Measurements from ENCODE around the gene RAD23B. TPM values are rescaled to one million over a fixed set of nuclear protein-coding genes. Genes with fewer than 3 reads are reported as not detected.

RAD23B gene
- total RNA-seq, 2 donors from 2014 or later: 93.9 to 99.0 TPM

DNA sequence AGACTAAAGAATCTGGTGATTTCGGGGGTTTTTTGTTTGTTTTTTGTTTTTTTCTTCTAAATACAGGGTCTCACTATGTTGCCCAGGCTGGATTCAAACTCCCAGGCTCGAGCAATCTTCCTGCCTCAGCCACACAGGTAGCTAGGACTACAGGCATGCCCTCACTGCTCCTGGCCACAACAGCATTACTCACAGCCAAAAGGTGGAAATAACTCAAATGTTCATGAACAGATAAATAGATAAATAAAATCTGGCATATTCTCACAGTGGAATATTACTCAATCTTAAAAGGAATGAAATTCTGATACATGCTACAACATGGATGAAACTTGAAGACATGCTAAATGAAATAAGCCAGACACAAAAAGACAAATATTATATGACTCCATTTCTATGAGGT is 19.8 kb upstream of the RAD23B start:
- intact Hi-C loops (cut with DNase I, micrococcal nuclease): no loop called here
- ATAC-seq (no peak), DNase-seq (no peak)

DNA sequence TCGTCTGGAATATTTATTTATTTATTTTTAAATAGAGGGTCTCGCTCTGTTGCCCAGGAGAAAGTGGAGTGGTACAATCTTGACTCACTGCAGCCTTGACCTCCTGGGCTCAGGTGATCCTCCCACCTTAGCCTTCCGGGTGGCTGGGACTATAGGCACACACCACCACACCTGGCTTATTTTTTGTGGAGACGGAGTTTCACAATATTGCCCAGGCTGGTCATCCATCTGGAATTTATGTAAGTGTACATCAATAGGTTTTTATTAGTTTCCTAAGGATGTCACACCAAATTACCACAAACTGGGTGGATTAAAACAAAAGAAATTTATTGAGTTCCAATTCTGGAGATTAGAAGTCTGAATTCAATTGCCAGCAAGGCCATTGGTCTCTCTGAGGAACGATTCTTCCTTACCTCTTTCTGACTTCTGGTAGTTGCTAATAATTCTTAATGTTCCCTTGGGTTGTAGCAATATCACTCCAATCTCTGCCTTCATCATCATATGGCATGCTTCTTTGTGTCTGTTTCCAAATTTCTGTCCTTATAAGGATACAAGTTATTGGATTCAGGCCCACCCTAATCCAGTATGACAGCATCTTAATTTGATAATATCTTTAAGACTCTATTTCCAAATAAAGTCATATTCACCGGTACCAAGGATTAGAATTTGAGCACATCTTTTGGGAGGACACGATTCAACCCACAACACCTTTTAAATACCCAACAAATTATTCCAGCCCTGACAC is 16.3 kb upstream of the RAD23B start:
- no peak for ATAC-seq
- intact Hi-C loops (cut with DNase I, micrococcal nuclease): no loop called here

DNA sequence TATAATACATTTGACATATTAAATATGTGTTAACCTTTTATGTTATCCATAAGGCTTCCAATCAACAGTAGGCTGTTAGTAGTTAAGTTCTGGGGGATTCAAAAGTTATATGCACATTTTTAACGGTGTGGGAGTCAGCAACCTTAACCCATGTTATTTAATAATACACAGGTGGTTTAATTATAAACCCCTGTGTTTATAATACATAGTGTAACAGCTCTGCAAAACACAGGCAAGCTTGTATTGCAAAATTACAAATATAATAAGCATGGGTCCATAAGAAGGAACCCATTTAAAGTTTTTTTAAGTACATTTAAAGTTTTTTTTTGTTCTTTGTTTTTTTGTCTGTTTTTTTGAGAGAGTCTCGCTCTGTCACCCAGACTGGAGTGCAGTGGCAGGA is 14.5 kb upstream of the RAD23B start:
- ATAC-seq (no peak), DNase-seq (no peak)
- intact Hi-C loops (cut with DNase I, micrococcal nuclease): no loop called here

More for the DNA sequence above, 16.3 kb upstream of the RAD23B start:
- no peak for DNase-seq

DNA sequence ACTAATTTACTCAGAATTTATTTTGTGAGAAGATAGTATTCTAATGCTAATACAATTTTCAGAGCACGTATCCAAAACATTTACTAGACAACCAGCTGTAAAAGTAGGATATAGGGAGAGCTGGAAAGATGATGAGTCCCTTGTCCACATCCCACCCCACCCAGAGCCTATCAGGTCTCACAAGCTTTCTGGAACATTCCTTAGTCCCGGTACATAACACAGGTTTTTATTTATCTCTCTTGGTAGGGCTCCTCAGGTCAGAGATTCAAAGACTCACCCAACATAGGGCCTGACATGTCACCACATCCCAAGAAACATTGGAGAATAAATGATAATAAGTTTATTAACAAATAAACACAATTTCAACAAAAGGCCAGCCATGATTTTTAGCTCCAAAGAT is 13.8 kb upstream of the RAD23B start:
- intact Hi-C loops (cut with DNase I, micrococcal nuclease): no loop called here
- DNase-seq: no peak
- ATAC-seq: no peak

DNA sequence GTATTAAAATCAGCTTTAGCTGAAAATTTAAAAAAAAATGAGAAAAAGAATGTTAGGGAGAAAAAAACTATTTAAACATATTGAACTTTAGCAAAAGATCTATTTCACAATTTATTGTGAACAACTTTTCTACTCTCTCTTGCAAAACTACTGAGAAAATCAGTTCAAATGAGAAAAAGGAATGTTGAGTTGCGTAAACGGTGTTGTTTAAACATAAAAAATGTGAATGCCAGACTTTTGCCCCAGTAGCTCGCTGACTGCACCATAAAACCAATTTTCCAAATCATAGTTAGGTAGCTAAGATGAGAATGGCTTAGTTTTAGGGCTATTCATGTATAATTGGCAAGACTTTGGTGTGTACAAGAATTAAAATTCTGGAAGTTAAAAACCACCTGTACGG is 13.4 kb upstream of the RAD23B start:
- intact Hi-C loops (cut with DNase I, micrococcal nuclease): no loop called here
- ATAC-seq (no peak), DNase-seq (no peak)

DNA sequence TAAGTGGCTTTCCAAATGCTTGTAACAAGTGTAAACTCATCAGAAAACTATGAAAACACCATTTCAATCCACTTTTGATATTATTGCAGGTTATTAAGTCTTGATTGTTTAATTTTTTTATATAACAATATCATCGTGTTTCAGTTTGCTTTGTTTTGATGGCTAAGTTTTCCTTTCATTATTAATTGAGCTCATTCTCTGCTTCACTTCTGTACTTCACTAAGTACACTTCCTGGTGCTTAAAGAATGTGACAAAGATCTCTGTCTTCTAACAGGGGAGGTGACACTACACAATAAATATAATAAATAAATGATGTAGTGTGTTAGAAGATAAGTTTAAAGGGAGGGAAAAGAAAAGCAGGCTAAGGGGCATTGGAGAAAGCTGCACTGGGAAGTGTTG is 13.0 kb upstream of the RAD23B start:
- DNase-seq (no peak), ATAC-seq (no peak)

DNA sequence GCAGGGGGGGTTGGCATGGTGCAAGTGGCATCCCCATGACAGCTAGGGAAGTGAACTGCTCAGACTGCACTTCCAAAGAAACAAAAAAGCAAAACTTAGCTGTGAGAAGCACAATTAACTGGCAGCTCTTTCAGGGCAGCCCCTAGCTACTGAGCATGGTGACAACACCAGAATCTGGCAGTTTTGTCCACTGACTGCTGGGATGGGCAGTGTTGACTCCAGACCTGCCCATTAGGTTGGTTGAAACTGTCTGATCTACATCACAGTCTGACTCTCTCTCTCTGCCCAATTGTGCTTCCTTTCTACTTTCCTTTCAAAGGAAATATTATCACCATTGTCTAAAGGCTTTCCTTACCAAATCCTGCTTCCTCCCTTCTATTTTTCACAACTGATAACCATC is 12.5 kb upstream of the RAD23B start:
- DNase-seq: no peak
- intact Hi-C loops (cut with DNase I, micrococcal nuclease): no loop called here
- no peak for ATAC-seq

More for the DNA sequence above, 13.0 kb upstream of the RAD23B start:
- intact Hi-C loops (cut with DNase I, micrococcal nuclease): no loop called here

DNA sequence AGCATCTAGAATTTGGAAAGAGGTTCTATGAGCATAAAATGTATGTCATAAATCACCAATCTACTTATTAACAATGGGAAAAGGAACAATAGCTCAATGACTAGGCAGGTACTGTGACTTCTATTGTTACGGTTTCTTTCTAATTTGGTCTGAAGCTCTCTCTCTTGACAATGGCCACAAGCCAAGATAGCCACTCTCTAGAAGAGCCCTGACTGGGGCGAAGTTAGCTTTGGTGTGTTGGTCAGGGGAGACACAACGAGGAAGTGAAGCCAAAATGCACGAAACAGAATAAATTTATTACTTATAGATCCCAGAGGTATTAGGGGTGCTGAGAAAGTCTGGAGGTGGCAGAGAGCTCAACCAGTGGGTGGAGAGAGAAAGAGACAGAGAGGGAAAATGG is 9.4 kb upstream of the RAD23B start:
- intact Hi-C loops (cut with DNase I, micrococcal nuclease): no loop called here
- ATAC-seq (no peak), DNase-seq (no peak)

DNA sequence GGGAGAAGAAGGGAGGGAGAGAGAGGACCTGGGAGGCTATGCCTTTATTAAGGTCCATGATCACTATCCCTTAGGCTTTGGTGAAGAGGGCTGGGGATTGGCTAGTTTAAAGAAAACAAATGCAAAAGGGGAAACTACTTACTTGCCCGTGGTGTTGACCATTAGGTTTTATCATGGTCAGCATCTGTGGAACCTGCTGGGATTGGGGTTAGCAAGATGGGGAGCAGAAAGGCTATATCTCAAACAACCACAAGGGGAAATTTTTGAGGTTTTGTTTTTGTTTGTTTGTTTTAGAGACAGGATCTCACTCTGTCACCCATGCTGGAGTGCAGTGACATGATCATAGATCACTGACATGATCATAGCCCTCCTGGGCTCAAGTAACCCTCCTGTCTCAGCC is 9.0 kb upstream of the RAD23B start:
- DNase-seq (no peak), ATAC-seq (no peak)
- intact Hi-C loops (cut with DNase I, micrococcal nuclease): no loop called here

DNA sequence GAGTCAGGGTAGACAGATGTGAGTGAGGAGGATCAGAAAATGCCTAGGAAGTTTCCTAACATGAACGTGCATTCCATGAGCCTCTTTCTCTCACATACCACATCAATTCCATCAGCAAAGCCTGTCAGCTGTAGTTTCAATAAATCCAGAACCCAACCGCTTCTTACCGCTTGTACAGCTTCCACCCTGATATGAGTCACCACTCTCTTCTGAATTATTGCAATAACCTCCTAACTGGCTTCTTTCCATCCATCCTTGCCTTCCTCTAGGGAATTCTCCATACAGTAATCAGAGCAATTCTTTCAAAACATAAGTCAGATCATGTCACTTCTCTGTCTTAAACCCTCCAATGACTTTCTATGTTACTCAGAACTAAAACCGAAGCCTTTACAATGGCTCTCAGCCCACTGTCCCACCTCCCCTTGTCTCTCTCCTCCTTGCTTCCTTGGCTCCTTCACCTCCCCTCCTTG is 8.1 kb upstream of the RAD23B start:
- DNase-seq (no peak), ATAC-seq (no peak)
- intact Hi-C loops (cut with DNase I, micrococcal nuclease): no loop called here

DNA sequence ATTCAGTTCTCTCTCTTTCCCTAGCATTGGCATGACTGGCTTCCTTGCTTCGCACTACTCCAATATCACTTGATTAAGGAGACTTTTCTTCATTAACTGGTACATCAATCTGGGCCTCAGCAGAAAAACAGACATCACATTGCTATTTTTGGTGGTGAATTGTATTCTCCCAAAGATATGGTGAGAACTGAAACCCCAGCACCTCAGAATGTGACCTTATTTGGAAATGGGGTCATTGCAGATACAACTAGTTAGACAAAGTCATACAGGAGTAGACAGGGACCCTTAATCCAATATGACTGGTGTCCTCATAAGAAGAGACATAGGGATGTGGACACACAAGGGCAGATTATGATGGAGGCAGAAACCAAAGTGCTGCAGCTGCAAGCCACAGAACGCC is 7.5 kb upstream of the RAD23B start:
- intact Hi-C loops (cut with DNase I, micrococcal nuclease): no loop called here
- ATAC-seq (no peak), DNase-seq (no peak)

DNA sequence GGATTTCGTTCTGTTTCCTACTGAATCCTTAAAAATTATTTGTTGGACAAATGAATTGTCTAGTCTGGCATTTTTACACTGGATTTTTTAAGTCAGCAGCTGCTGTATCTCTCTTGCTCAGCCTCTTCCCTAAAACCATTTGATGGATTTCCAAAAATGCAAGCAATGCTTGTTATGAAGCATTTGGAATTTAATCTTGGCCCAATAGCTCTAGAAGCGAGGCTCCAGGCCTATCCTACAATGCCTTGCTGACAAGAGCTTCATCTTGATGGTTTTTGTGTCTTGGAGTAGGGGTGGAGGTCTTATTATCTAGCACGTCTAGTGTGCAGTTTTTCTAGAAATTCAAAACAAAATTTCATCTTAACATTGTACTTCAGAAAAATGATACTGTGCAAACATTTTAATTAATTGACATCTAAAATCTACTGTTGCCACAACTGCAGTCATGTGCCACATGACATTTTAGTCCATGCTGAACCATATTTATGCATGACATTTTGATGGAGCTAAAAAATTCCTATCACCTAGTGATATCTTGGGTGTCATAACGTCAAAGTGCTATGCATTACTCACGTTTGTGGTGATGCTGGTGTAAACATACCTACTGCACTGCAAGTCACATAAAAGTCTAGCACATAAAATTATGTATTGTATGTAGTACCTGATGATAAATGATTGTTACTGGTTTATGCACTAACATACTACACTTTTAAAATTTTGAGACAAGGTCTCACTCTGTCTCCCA is 5.9 kb upstream of the RAD23B start:
- intact Hi-C loops (cut with DNase I, micrococcal nuclease): no loop called here
- ATAC-seq: no peak
- no peak for DNase-seq

DNA sequence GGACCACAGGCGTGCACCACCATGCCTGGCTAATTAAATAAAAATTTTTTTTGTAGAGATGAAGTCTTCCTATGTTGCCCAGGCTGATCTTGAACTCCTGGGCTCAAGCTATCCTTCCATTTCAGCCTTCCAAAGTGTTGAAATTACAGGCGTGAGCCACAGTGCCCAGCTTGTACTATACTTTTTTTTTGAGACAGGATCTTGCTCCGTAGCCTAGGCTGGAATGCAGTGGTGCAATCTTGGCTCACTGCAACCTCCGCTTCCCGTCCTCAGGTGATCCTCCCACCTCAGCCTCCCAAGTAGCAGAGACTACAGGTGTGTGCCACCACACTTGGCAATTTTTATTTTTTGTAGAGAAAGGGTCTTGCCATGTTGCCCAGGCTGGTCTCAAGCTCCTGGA is 5.3 kb upstream of the RAD23B start:
- ATAC-seq (no peak), DNase-seq (no peak)
- intact Hi-C loops (cut with DNase I, micrococcal nuclease): no loop called here

DNA sequence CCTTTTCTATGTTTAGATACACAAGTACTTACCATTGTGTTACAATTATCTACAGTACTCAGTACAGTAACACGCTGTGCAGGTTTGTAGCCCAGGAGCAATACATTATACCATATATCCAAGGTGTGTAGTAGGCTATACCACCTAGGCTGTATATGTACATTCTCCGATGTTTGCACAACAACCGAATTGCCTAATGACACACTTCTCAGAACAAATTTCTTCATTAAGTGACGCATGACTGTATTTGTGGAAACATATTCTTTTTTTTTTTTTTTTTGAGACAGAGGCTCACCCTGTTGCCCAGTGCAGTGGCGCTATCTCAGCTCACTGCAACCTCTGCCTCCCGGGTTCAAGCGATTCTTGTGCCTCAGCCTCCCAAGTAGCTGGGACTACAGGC is 4.0 kb upstream of the RAD23B start:
- intact Hi-C loops (cut with DNase I, micrococcal nuclease): no loop called here
- ATAC-seq: no peak
- DNase-seq: no peak

DNA sequence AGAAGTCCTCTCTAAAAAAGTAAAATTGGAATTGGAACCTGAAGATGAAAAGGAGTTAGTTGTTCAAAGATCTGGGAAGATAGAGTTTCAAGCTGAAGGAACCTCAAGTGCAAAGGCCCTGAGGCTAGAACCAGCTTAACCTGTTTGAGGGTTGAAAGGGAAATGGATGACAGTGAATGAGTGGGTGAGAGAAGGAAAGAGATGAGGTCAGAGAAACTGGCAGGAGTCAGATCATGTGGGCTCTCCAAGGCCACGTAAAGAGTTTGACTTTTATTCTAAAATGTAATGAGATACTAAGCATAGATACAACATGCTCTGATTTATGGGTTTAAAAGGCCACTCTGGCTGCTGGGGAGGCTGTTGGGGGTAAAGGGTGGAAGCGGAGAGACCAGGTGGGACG is 2.5 kb upstream of the RAD23B start:
- no peak for DNase-seq
- intact Hi-C loops (cut with DNase I, micrococcal nuclease): no loop called here
- no peak for ATAC-seq

DNA sequence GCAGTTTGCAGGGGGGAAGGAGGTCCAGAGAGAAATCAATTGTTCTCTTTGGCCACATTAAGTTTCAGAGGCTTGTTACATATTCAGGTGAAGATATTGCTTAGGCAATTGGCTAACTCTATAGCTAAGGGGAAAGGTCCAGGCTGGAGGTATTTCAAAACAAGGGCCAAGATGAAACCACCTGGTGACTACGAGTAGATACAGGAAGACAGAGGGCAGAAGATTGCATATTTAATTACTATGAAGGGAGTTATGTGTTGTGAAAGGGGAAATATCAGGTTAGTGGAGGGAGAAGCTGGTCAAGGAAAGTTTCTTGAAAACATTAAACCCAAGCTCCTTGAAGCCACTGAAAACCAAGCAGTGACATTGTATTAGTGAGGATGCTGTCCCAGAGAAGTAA is 1.9 kb upstream of the RAD23B start:
- ATAC-seq: no peak
- intact Hi-C loops (cut with DNase I, micrococcal nuclease): no loop called here
- no peak for DNase-seq

DNA sequence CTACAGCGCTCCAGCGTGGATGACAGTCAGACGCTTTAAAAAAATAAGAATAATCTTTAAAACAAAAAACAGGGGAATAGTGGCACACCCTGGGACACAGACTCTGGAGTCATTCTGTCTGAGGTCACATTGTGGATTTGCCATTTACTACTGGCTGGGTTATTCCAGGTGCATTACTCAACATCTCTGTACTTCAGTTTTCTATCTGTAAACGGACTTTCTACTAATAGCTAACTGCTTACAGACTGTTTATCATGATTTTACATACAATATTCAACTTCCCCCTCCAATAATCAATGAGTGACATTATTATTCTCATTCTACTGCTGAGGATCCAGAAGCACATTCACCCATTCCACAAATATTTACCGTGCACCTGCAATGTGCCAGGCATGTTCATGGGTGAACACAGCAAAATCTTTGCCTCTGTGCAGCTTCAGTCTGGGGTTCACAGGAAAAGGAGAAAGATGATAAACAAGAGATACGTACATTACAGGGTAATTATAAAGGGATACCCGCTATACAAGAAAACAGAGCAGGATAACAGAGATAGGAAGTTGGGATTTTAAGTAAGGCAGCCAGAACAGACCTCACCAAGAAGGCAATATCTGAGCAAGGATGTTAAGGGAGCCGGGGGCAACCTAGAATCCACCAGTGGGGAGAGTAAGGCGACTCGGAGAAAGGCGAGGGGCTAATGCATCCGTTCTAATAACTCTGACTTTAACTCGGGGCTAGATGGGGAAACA is 984 bp upstream of the RAD23B start:
- intact Hi-C loops (cut with DNase I, micrococcal nuclease): no loop called here
- ATAC-seq: no peak
- DNase-seq: no peak

DNA sequence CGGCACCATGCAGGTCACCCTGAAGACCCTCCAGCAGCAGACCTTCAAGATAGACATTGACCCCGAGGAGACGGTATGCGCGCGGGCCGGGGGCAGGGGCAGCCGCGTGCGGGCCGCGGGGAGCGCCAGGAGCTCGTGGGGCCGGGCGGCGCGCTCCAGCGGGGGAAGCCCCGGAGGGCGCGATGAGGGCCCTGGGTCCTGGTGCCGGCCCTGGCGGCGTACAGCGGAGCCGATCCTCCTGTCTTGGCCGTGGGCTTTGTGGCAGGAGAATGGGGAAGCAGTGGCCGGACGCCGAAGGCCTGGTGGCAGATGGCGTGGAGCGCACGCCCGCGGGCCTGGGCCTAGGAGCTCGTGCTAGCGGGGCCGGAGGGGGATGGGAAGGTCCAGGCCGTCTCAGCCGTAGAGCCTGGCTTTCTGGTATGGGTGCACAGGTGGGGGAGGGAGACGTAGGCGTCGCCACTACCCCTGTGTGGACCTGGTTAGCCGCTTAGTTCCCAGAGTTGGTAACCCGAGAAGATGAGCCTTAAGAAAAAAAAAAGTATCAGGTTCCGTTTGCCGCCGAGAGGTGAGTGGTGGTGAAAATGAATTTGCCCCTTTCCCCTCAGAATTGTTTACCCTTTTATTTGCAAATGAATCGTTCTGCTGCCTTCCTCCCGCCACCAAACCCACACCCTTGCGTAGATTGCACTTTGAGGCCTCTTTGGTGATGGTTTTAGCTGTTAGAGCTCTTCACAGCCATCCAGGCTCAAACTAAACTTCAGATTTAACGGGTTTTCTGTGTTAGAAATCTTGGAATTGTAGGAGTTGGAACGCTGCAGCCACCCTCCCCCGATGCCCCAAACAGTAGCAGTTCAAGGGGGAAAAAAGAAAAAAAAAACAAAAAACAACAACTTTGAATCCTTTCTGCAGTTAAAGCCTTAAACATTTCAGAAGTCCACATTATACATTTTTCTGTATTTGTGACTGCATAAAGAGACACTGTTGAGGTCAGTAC is 841 bp downstream of the RAD23B start:
- ATAC-seq: peak; percentile 61

DNA sequence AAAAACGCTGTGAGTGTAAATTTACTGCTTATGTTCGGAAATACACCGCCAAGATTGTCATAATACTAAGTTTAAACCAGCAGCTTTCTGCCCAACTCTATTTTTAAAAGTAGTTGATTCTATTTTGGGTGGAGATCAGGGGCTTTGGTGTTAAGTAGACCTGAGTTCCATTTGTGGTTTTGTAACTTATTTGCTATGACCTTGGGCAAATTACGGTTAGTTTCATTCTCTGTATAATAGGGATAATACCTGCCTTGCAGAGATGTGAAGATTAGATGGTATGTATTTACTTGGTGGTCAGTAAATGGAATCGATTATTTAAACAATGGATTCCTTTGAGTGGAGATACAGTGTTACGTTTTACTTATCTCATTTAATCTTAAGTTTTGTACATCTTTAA is 1.6 kb downstream of the RAD23B start:
- DNase-seq: no peak
- ATAC-seq: no peak
- intact Hi-C loops (cut with DNase I, micrococcal nuclease): no loop called here

More for the DNA sequence above, 841 bp downstream of the RAD23B start:
- intact Hi-C loops (cut with DNase I, micrococcal nuclease): no loop called here
- peak; percentile 82 to 85 for DNase-seq
